HEK293 (cell line): ENCODE data around the gene CD5L.

Source experiments
- ATF2 ChIP-seq: fragments of 450-650 bp; formaldehyde crosslinking; IDR thresholded peaks from 2 replicates; pipeline ENCODE4 v1.5.1; 2016; ENCODE audit warnings: missing biosample characterization, missing genetic modification characterization, low read depth
- HOXA7 ChIP-seq: sonication (generic); formaldehyde crosslinking; IDR thresholded peaks from 2 replicates; pipeline ENCODE4 v1.8.1; 2022; ENCODE audit warnings: missing genetic modification reagents, borderline replicate concordance
- PATZ1 ChIP-seq: fragments of 450-650 bp; formaldehyde crosslinking; IDR thresholded peaks from 2 replicates; pipeline ENCODE4 v1.5.1; 2016; ENCODE audit warnings: missing biosample characterization, missing genetic modification characterization
- ZFP37 ChIP-seq: fragments of 450-650 bp; formaldehyde crosslinking; IDR thresholded peaks from 2 replicates; pipeline ENCODE4 v1.5.1; 2016; ENCODE audit warnings: missing biosample characterization, missing genetic modification characterization
- ZNF580 ChIP-seq: fragments of 450-650 bp; formaldehyde crosslinking; IDR thresholded peaks from 2 replicates; pipeline ENCODE4 v1.5.1; 2016; ENCODE audit warnings: missing biosample characterization, missing genetic modification characterization
- ZNF585B ChIP-seq: fragments of 450-650 bp; formaldehyde crosslinking; IDR thresholded peaks from 2 replicates; pipeline ENCODE4 v1.5.1; 2016; ENCODE audit warnings: missing biosample characterization, missing genetic modification characterization
- TF ChIP-seq, protein P1 (sequence below): fragments of 450-650 bp; formaldehyde crosslinking; IDR thresholded peaks from 2 replicates; pipeline ENCODE4 v1.5.1; 2016; ENCODE audit warnings: missing biosample characterization, missing genetic modification characterization
- TF ChIP-seq, protein P2 (sequence below): fragments of 450-650 bp; formaldehyde crosslinking; IDR thresholded peaks from 2 replicates; pipeline ENCODE4 v1.5.1; 2017; ENCODE audit warnings: missing biosample characterization, mild to moderate bottlenecking, missing genetic modification characterization, moderate library complexity

GRCh38 chr1:157784801-157785200 is 56.8 kb downstream of the CD5L start:
- TF ChIP-seq ZNF580 (tag by site-specific recombination): no peak
- TF ChIP-seq HOXA7 (CRISPR knock-in tag): no peak
- TF ChIP-seq, protein P1, sequence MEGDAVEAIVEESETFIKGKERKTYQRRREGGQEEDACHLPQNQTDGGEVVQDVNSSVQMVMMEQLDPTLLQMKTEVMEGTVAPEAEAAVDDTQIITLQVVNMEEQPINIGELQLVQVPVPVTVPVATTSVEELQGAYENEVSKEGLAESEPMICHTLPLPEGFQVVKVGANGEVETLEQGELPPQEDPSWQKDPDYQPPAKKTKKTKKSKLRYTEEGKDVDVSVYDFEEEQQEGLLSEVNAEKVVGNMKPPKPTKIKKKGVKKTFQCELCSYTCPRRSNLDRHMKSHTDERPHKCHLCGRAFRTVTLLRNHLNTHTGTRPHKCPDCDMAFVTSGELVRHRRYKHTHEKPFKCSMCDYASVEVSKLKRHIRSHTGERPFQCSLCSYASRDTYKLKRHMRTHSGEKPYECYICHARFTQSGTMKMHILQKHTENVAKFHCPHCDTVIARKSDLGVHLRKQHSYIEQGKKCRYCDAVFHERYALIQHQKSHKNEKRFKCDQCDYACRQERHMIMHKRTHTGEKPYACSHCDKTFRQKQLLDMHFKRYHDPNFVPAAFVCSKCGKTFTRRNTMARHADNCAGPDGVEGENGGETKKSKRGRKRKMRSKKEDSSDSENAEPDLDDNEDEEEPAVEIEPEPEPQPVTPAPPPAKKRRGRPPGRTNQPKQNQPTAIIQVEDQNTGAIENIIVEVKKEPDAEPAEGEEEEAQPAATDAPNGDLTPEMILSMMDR (tag by site-specific recombination): no peak
- TF ChIP-seq PATZ1: no peak
- no peak for TF ChIP-seq ZFP37 (tag by site-specific recombination)
- no peak for TF ChIP-seq ZNF585B (tag by site-specific recombination)
- TF ChIP-seq ATF2 (tag by site-specific recombination): no peak
- TF ChIP-seq, protein P2, sequence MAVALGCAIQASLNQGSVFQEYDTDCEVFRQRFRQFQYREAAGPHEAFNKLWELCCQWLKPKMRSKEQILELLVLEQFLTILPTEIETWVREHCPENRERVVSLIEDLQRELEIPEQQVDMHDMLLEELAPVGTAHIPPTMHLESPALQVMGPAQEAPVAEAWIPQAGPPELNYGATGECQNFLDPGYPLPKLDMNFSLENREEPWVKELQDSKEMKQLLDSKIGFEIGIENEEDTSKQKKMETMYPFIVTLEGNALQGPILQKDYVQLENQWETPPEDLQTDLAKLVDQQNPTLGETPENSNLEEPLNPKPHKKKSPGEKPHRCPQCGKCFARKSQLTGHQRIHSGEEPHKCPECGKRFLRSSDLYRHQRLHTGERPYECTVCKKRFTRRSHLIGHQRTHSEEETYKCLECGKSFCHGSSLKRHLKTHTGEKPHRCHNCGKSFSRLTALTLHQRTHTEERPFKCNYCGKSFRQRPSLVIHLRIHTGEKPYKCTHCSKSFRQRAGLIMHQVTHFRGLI (tag by site-specific recombination): no peak
